Tibial nerve (tissue), 4 donors: ENCODE results near the gene GALNT18. TPM values are rescaled to one million over a fixed set of nuclear protein-coding genes. Genes with fewer than 3 reads are reported as not detected.

Experiments
- DNase-seq, 2 donors: peaks; one replicate each; pipeline ENCODE4 v3.0.0-alpha.2; 2019; ENCODE audit warnings: low spot score in 2 of 2
- H3K27ac ChIP-seq, 4 donors: fragments of 200-600 bp; sonication (generic) in 3 of 4; one replicate each; pipeline ENCODE4 v1.5.1; 2017 to 2019; ENCODE audit warnings: mild to moderate bottlenecking in 1 of 4
- H3K27me3 ChIP-seq, 2 donors: fragments of 200-600 bp; sonication (generic) in 1 of 2; one replicate each; pipeline versions ENCODE4 v1.5.1 to v1.6.0; 2017 to 2019
- H3K36me3 ChIP-seq, 3 donors: fragments of 200-600 bp; sonication (generic); one replicate each; pipeline ENCODE4 v1.5.1; 2018 to 2019
- H3K4me1 ChIP-seq, 4 donors: fragments of 200-600 bp; sonication (generic) in 3 of 4; one replicate each; pipeline ENCODE4 v1.5.1; 2017 to 2019
- H3K4me3 ChIP-seq, 4 donors: fragments of 200-600 bp; sonication (generic) in 3 of 4; one replicate each; pipeline ENCODE4 v1.5.1; 2017 to 2019; ENCODE audit warnings: mild to moderate bottlenecking in 1 of 4, moderate library complexity in 1 of 4
- H3K9me3 ChIP-seq, 4 donors: fragments of 200-600 bp; sonication (generic) in 3 of 4; one replicate each; pipeline ENCODE4 v1.5.1; 2017 to 2019
- CTCF ChIP-seq, 5 experiments: fragments of 200-600 bp in 3 of 5; fragments of 450-650 bp in 2 of 5; sonication (generic) in 3 of 5; IDR thresholded peaks; one replicate each; pipeline ENCODE4 v1.5.1; 2016 to 2019; ENCODE audit warnings: antibody characterized with exemption in 5 of 5, mild to moderate bottlenecking in 3 of 5, moderate library complexity in 2 of 5
- EP300 ChIP-seq, 2 donors: sonication (generic); formaldehyde crosslinking; IDR thresholded peaks; one replicate each; pipeline ENCODE4 v1.6.1; 2017; ENCODE audit warnings: antibody characterized with exemption in 2 of 2, mild to moderate bottlenecking in 1 of 2
- POLR2A ChIP-seq, 2 donors: fragments of 450-650 bp; IDR thresholded peaks; one replicate each; pipeline ENCODE4 v1.6.1; 2017; ENCODE audit warnings: antibody characterized with exemption in 2 of 2, mild to moderate bottlenecking in 2 of 2, moderate library complexity in 2 of 2
- WGBS, 2 donors: methylation state at CpG; one replicate each; pipeline ENCODE4 v1.1.5; 2018; 5-methylcytosine and 5-hydroxymethylcytosine counted together
- total RNA-seq, 4 donors: library from RNA; depleted of rRNA; stranded (reverse); fragments of >200 nt; gene quantifications; one replicate each; pipeline ENCODE4 v1.1.0, GENCODE V29; 2016

The GALNT18 gene
- total RNA-seq, 4 donors from 2014 or later: 11.3 to 32.4 (median 23.9) TPM

GRCh38 chr11:11427140-11427539 lies 194.7 kb downstream of the GALNT18 start:
- no peaks in the 10 kb centered on the region for H3K9me3 ChIP-seq
- TF ChIP-seq EP300 (IDR thresholded peaks at IDR 0.05) (no peak), CTCF (IDR thresholded peaks at IDR 0.05) (no peak), POLR2A (IDR thresholded peaks at IDR 0.05) (no peak)
- peaks cover 0 to 18% (median 0%) of the 10 kb centered on the region in 4 donors for H3K4me1 ChIP-seq
- H3K36me3 ChIP-seq: peaks cover 0 to 5% (median 0%) of the 10 kb centered on the region in 3 donors
- no peak overlapping the region for H3K4me3 ChIP-seq
- no peak for DNase-seq
- WGBS, 2 donors: 58 to 71% methylated on average over 9 of the region's 9 CpGs
- H3K27me3 ChIP-seq: no peaks in the 10 kb centered on the region
- H3K27ac ChIP-seq: no peak overlapping the region

- no peaks in the 10 kb centered on the region for H3K9me3 ChIP-seq
- no peak overlapping the region for H3K4me3 ChIP-seq
- no peaks in the 10 kb centered on the region for H3K36me3 ChIP-seq
- TF ChIP-seq EP300 (IDR thresholded peaks at IDR 0.05): no peak
- no peak for TF ChIP-seq POLR2A (IDR thresholded peaks at IDR 0.05)
- no peak for TF ChIP-seq CTCF (IDR thresholded peaks at IDR 0.05)
- WGBS, 2 donors: 81% methylated on average over 4 of the region's 4 CpGs
- DNase-seq: no peak
- H3K4me1 ChIP-seq: peaks cover 0 to 18% (median 0%) of the 10 kb centered on the region in 4 donors
- no peak overlapping the region for H3K27ac ChIP-seq
- no peaks in the 10 kb centered on the region for H3K27me3 ChIP-seq
Observed at GRCh38 chr11:11426226-11426952, 195.4 kb downstream of the GALNT18 start.

- Histone ChIP-seq H3K4me1 (peaks cover 0 to 18% (median 0%) of the 10 kb centered on the region in 4 donors), H3K27ac (no peak overlapping the region), H3K9me3 (no peaks in the 10 kb centered on the region), H3K36me3 (no peaks in the 10 kb centered on the region), H3K4me3 (no peak overlapping the region), H3K27me3 (no peaks in the 10 kb centered on the region)
- no peak for DNase-seq
- TF ChIP-seq POLR2A (IDR thresholded peaks at IDR 0.05) (no peak), CTCF (IDR thresholded peaks at IDR 0.05) (no peak)
- WGBS, 2 donors: 91 to 92% methylated on average over 5 of the region's 5 CpGs
Observed at GRCh38 chr11:11425806-11426205, 196.0 kb downstream of the GALNT18 start.

- TF ChIP-seq POLR2A (IDR thresholded peaks at IDR 0.05) (no peak), EP300 (IDR thresholded peaks at IDR 0.05) (no peak), CTCF (IDR thresholded peaks at IDR 0.05) (no peak)
- Histone ChIP-seq H3K27ac (no peak overlapping the region), H3K9me3 (no peaks in the 10 kb centered on the region), H3K4me1 (peaks cover 0 to 20% (median 0%) of the 10 kb centered on the region in 4 donors), H3K36me3 (no peaks in the 10 kb centered on the region), H3K27me3 (no peaks in the 10 kb centered on the region), H3K4me3 (no peak overlapping the region)
- no peak for DNase-seq
- 91 to 97% methylated on average over 5 to 7 of the region's 7 CpGs for whole genome bisulfite sequencing, 2 donors
Observed at GRCh38 chr11:11424688-11425087, 197.1 kb downstream of the GALNT18 start.

GRCh38 chr11:11422411-11423128 lies 199.2 kb downstream of the GALNT18 start:
- peaks cover 0 to 14% (median 0%) of the 10 kb centered on the region in 4 donors for H3K4me1 ChIP-seq
- TF ChIP-seq POLR2A (IDR thresholded peaks at IDR 0.05) (no peak), CTCF (IDR thresholded peaks at IDR 0.05) (no peak), EP300 (IDR thresholded peaks at IDR 0.05) (no peak)
- 70 to 83% methylated on average over 5 of the region's 5 CpGs for WGBS, 2 donors

More at GRCh38 chr11:11422411-11423128, 199.2 kb downstream of the GALNT18 start:
- H3K9me3 ChIP-seq: no peaks in the 10 kb centered on the region
- H3K36me3 ChIP-seq: no peaks in the 10 kb centered on the region
- H3K27ac ChIP-seq: no peak overlapping the region
- H3K4me3 ChIP-seq: no peak overlapping the region
- no peak for DNase-seq
- H3K27me3 ChIP-seq: no peaks in the 10 kb centered on the region
